HepG2 (cell line): Measurements from ENCODE around the gene PDZD7. TPM values are rescaled to one million over a fixed set of nuclear protein-coding genes. Genes with fewer than 3 reads are reported as not detected.
A peak's percentile ranks its signal among the peaks of the same experiment; 100 is the strongest.

Experiments
- ATF1 ChIP-seq: IDR thresholded peaks from 2 replicates; pipeline ENCODE4 v1.6.1; 2016; ENCODE audit warnings: mild to moderate bottlenecking, control low read depth
- BORCS8-MEF2B ChIP-seq: sonication (generic); formaldehyde crosslinking; IDR thresholded peaks from 2 replicates; pipeline ENCODE4 v1.8.0; 2022; ENCODE audit warnings: mild to moderate bottlenecking, missing genetic modification reagents
- CENPX ChIP-seq: sonication (generic); formaldehyde crosslinking; IDR thresholded peaks from 2 replicates; pipeline ENCODE4 v1.9.0; 2021; ENCODE audit warnings: mild to moderate bottlenecking, missing genetic modification reagents, moderate library complexity
- KLF11 ChIP-seq: IDR thresholded peaks from 2 replicates; pipeline ENCODE4 v1.6.1; 2016; ENCODE audit warnings: missing compliant biosample characterization
- PAXIP1 ChIP-seq: sonication (generic); formaldehyde crosslinking; conservative IDR thresholded peaks from 2 replicates; pipeline ENCODE4 v1.4.0; 2020; ENCODE audit warnings: mild to moderate bottlenecking, missing genetic modification reagents, moderate library complexity
- PLSCR1 ChIP-seq: sonication (generic); formaldehyde crosslinking; IDR thresholded peaks from 2 replicates; pipeline ENCODE4 v1.5.0; 2020; ENCODE audit warnings: missing genetic modification reagents, mild to moderate bottlenecking, borderline replicate concordance
- SPEN ChIP-seq: sonication (generic); formaldehyde crosslinking; IDR thresholded peaks from 2 replicates; pipeline ENCODE4 v1.5.1; 2020; ENCODE audit warnings: low read depth, mild to moderate bottlenecking, missing genetic modification reagents
- STAT6 ChIP-seq: sonication (generic); formaldehyde crosslinking; IDR thresholded peaks from 2 replicates; pipeline ENCODE4 v1.4.0; 2020; ENCODE audit warnings: missing genetic modification reagents, mild to moderate bottlenecking, borderline replicate concordance
- SUZ12 ChIP-seq: fragments of 150-350 bp; IDR thresholded peaks from 2 replicates; pipeline ENCODE4 v1.6.1; 2014; ENCODE audit warnings: low read depth, low read length
- U2AF1 ChIP-seq: fragments of 200-400 bp; formaldehyde crosslinking; optimal IDR thresholded peaks from 2 replicates; pipeline ENCODE3; 2017; ENCODE audit warnings: mild to moderate bottlenecking, low read depth, low read length
- ZBTB2 ChIP-seq: sonication (generic); formaldehyde crosslinking; IDR thresholded peaks from 2 replicates; pipeline ENCODE4 v1.8.0; 2022; ENCODE audit warnings: low read depth, missing genetic modification reagents
- ZBTB43 ChIP-seq: sonication (generic); formaldehyde crosslinking; conservative IDR thresholded peaks from 2 replicates; pipeline ENCODE4 v1.4.0; 2020; ENCODE audit warnings: missing genetic modification reagents
- ZNF235 ChIP-seq: sonication (generic); formaldehyde crosslinking; IDR thresholded peaks from 2 replicates; pipeline ENCODE4 v1.8.1; 2023; ENCODE audit warnings: mild to moderate bottlenecking, missing genetic modification reagents, borderline replicate concordance
- ZNF350 ChIP-seq: sonication (generic); formaldehyde crosslinking; IDR thresholded peaks from 2 replicates; pipeline ENCODE4 v1.4.0; 2020; ENCODE audit warnings: mild to moderate bottlenecking, low read depth, missing genetic modification reagents, borderline replicate concordance
- ZNF552 ChIP-seq: sonication (generic); formaldehyde crosslinking; IDR thresholded peaks from 2 replicates; pipeline ENCODE4 v1.9.0; 2022; ENCODE audit warnings: missing genetic modification reagents, mild to moderate bottlenecking, borderline replicate concordance
- ZNF615 ChIP-seq: sonication (generic); formaldehyde crosslinking; IDR thresholded peaks from 2 replicates; pipeline ENCODE4 v1.5.0; 2020; ENCODE audit warnings: mild to moderate bottlenecking, missing genetic modification reagents, borderline replicate concordance
- ZNF629 ChIP-seq: sonication (generic); formaldehyde crosslinking; conservative IDR thresholded peaks from 2 replicates; pipeline ENCODE4 v1.5.0; 2020; ENCODE audit warnings: missing genetic modification reagents
- ZNF850 ChIP-seq: sonication (generic); formaldehyde crosslinking; conservative IDR thresholded peaks from 2 replicates; pipeline ENCODE4 v1.9.0; 2021; ENCODE audit warnings: mild to moderate bottlenecking, missing genetic modification reagents
- polyA plus RNA-seq, 8 experiments: library from polyadenylated mRNA; depleted of rRNA in 3 of 8; stranded (reverse) in 7 of 8; unstranded in 1 of 8; fragments of >200 nt; fragmentation: Illumina TruSeq in 4 of 8; extraction: Trizol in 4 of 8; gene quantifications; 2 replicates each; pipeline versions ENCODE4 v1.2.1 to v1.2.3, GENCODE V29; 2011 to 2016; ENCODE audit warnings: low read depth in 4 of 8, missing spikeins in 1 of 8, mixed read lengths in 1 of 8; ENCODE audit not compliant: insufficient read depth in 1 of 8
- total RNA-seq, 5 experiments: library from RNA; depleted of rRNA; stranded (reverse); fragments of >200 nt; fragmentation: Illumina TruSeq; extraction: Trizol; gene quantifications; 2 replicates each; pipeline ENCODE4 v1.2.3, GENCODE V29; 2016; ENCODE audit warnings: low read depth in 1 of 5

Gene PDZD7
- total and polyA plus RNA-seq, 2 of the 13 experiments (the other 11 are each of a cell fraction or from before 2014, with no cell fraction given) = 0.58 to 0.73 TPM

GRCh38 chr10:100997360-100998182 lies 33.4 kb downstream of the PDZD7 start (continued):
- TF ChIP-seq PLSCR1 (CRISPR knock-in tag) (no peak), ZNF350 (CRISPR knock-in tag) (peak; percentile 58; the same call in 1 of the 2 replicates), ZBTB43 (0 out of 2 replicates have a peak, but pooled peaks have one; percentile 46), ZNF552 (CRISPR knock-in tag) (peak; percentile 55; the same call in 1 of the 2 replicates), PAXIP1 (CRISPR knock-in tag) (no peak; the same call in 1 of the 2 replicates), ZNF629 (CRISPR knock-in tag) (peak; percentile 39; the same call in 1 of the 2 replicates), ZBTB2 (peak; percentile 67; the same call in 1 of the 2 replicates), ZNF850 (CRISPR knock-in tag) (no peak), U2AF1 (peak; percentile 7), ZNF615 (CRISPR knock-in tag) (0 out of 2 replicates have a peak, but pooled peaks have one; percentile 48), CENPX (CRISPR knock-in tag) (no peak), SUZ12 (no peak), BORCS8-MEF2B (no peak; the same call in 1 of the 2 replicates), ATF1 (CRISPR knock-in tag) (no peak), SPEN (CRISPR knock-in tag) (peak; percentile 66), STAT6 (no peak), KLF11 (CRISPR knock-in tag) (peak; percentile 50; the same call in 1 of the 2 replicates), ZNF235 (CRISPR knock-in tag) (no peak)
